Germinal center (tissue), 1 donor: ENCODE results near the gene SUPT3H.

Experiments
- DNase-seq: peaks from one replicate; pipeline ENCODE4 v3.0.0; 2012; ENCODE audit warnings: mixed read lengths, low spot score

The SUPT3H gene

GRCh38 chr6:44787254-44787834 is 590.4 kb downstream of the SUPT3H start:
- DNase-seq: no peak

- DNase-seq: no peak
Measured at GRCh38 chr6:44785130-44785529, 592.6 kb downstream of the SUPT3H start.

GRCh38 chr6:44784195-44784594 is 593.5 kb downstream of the SUPT3H start:
- no peak for DNase-seq

GRCh38 chr6:44782892-44783291 is 594.8 kb downstream of the SUPT3H start:
- no peak for DNase-seq

- DNase-seq: no peak
Measured at GRCh38 chr6:44781912-44782597, 595.7 kb downstream of the SUPT3H start.

- DNase-seq: no peak
Measured at GRCh38 chr6:44780161-44780560, 597.6 kb downstream of the SUPT3H start.

GRCh38 chr6:44779130-44779826 is 598.5 kb downstream of the SUPT3H start:
- DNase-seq: no peak
